Measurements from ENCODE around the gene PTPRS. TPM values are rescaled to one million over a fixed set of nuclear protein-coding genes. Genes with fewer than 3 reads are reported as not detected.

The PTPRS gene
- total and polyA plus RNA-seq, 2 of the 8 experiments (the other 6 are each of a cell fraction or from before 2014, with no cell fraction given): 96.8 to 223 TPM

GRCh38 chr19:5304486-5304885, 36.1 kb downstream of the PTPRS start:
- WGBS, 2 experiments (ENCODE audit: extremely low coverage in 1 of 2, insufficient coverage in 1 of 2, insufficient read length in 1 of 2, insufficient replicate concordance in 2 of 2, low coverage in 1 of 2, low lambda C conversion rate in 2 of 2, missing lambda C conversion rate in 1 of 2): 94% methylated on average over 6 of the region's 6 CpGs; no CpG with 5 or more reads in 1 of the 2 experiments
- no peak overlapping the region for H3K4me3 ChIP-seq (ENCODE audit: extremely low read depth in 1 of 4, insufficient read depth in 2 of 4, low read depth in 3 of 4, low read length in 4 of 4)
- H3K9me3 ChIP-seq (ENCODE audit: insufficient read depth in 2 of 2, low read depth in 1 of 2, low read length in 1 of 2): no peaks in the 10 kb centered on the region
- no peak overlapping the region for H3K4ac ChIP-seq (replicated peaks; ENCODE audit: insufficient read length, low read depth, low read length)
- no peak overlapping the region for H2BK5ac ChIP-seq (ENCODE audit: low read depth, low read length)
- no peak overlapping the region for H4K5ac ChIP-seq (ENCODE audit: insufficient read length, low read depth, low read length)
- H4K91ac ChIP-seq (replicated peaks; ENCODE audit: insufficient read length, low read length): no peak overlapping the region
- H2BK120ac ChIP-seq (replicated peaks; ENCODE audit: low read depth, low read length): no peak overlapping the region
- no peak overlapping the region for H3K14ac ChIP-seq (ENCODE audit: insufficient read length)
- no peak overlapping the region for H2AK5ac ChIP-seq (ENCODE audit: low read depth, low read length)
- no peak overlapping the region for H3K27ac ChIP-seq (ENCODE audit: low read depth, low read length)
- no peak overlapping the region for H2BK15ac ChIP-seq (ENCODE audit: low read length)
- H2BK20ac ChIP-seq (ENCODE audit: low read length): no peak overlapping the region
- DNase-seq (ENCODE audit: low read depth in 1 of 2, low spot score in 2 of 2) (no peak), FAIRE-seq (no peak)
- H4K20me1 ChIP-seq (replicated peaks in 1 of 2; ENCODE audit: control insufficient read depth in 1 of 2, insufficient read depth in 2 of 2, low read length in 2 of 2): peaks cover 8 to 23% of the 10 kb centered on the region in 2 experiments
- H3K4me1 ChIP-seq (replicated peaks in 1 of 4; ENCODE audit: control insufficient read depth in 3 of 4, insufficient read depth in 4 of 4, low read length in 3 of 4): peaks cover 2 to 5% (median 3%) of the 10 kb centered on the region in 4 experiments; a peak in 4 of 7 replicates
- ChIA-PET CTCF (ENCODE audit: partially characterized antibody) (interaction anchor here (0.7 to 2.0 kb wide), 2 partner anchors 24 to 36 kb away, joined by 3 to 6 read pairs; no protein-coding TSS in a partner anchor), POLR2A (ENCODE audit: partially characterized antibody) (interaction anchor here (1.1 to 1.6 kb wide), 3 partner anchors 12 to 48 kb away, joined by 3 to 5 read pairs (median 3); no protein-coding TSS in a partner anchor)
- no peaks in the 10 kb centered on the region for H3K27me3 ChIP-seq (replicated peaks in 1 of 4; ENCODE audit: control insufficient read depth in 3 of 4, extremely low read depth in 1 of 4, insufficient read depth in 3 of 4, low read length in 3 of 4)
- H3K9ac ChIP-seq (replicated peaks in 1 of 4; ENCODE audit: extremely low read depth in 1 of 4, low read depth in 3 of 4, low read length in 3 of 4): no peak overlapping the region
- peaks cover 28% of the 10 kb centered on the region for H3K79me1 ChIP-seq (ENCODE audit: low read depth, low read length)
- no peak overlapping the region for H3K18ac ChIP-seq (ENCODE audit: extremely low read depth, low read length)
- H2BK12ac ChIP-seq (ENCODE audit: low read depth, low read length): no peak overlapping the region
- no peaks in the 10 kb centered on the region for H3K36me3 ChIP-seq (ENCODE audit: control insufficient read depth in 2 of 4, insufficient read depth in 4 of 4, low read length in 3 of 4)
- no peak overlapping the region for H2AFZ ChIP-seq (ENCODE audit: low read length)
- H3K4me2 ChIP-seq (ENCODE audit: insufficient read depth in 1 of 2, low read depth in 2 of 2, low read length in 2 of 2): no peak overlapping the region
- no peak overlapping the region for H3K23ac ChIP-seq (ENCODE audit: insufficient read length)
- TF ChIP-seq MAX (IDR thresholded peaks at IDR 0.05) (no peak), BACH1 (IDR thresholded peaks at IDR 0.05; ENCODE audit: low read length) (no peak), TAF1 (IDR thresholded peaks at IDR 0.05; ENCODE audit: low read depth, low read length) (no peak), TBP (IDR thresholded peaks at IDR 0.05; ENCODE audit: low read depth, low read length) (no peak), GTF2F1 (IDR thresholded peaks at IDR 0.05; ENCODE audit: borderline replicate concordance, low read depth, low read length) (no peak), SP1 (IDR thresholded peaks at IDR 0.05; ENCODE audit: low read depth, low read length) (no peak), SIRT6 (IDR thresholded peaks at IDR 0.05; ENCODE audit: low read length) (no peak), RFX5 (IDR thresholded peaks at IDR 0.05; ENCODE audit: borderline replicate concordance, low read depth, low read length) (no peak), YY1 (IDR thresholded peaks at IDR 0.05; ENCODE audit: low read depth, low read length) (no peak), CREB1 (IDR thresholded peaks at IDR 0.05) (no peak), POLR2A (IDR thresholded peaks at IDR 0.05; ENCODE audit: control extremely low read depth in 1 of 2, low read depth in 2 of 2, low read length in 2 of 2) (no peak), KDM5A (IDR thresholded peaks at IDR 0.05; ENCODE audit: low read length) (no peak), RBBP5 (IDR thresholded peaks at IDR 0.05; ENCODE audit: borderline replicate concordance, low read depth, low read length) (no peak)
- no peak overlapping the region for H3K56ac ChIP-seq (replicated peaks; ENCODE audit: insufficient read length, low read depth, low read length)
- no peaks in the 10 kb centered on the region for H3K23me2 ChIP-seq (ENCODE audit: low read depth, low read length)
- no peak overlapping the region for H4K8ac ChIP-seq (ENCODE audit: extremely low read depth, insufficient read depth, low read length)
- peaks cover 0 to 44% of the 10 kb centered on the region in 2 experiments; a peak in 2 of 4 replicates for H3K79me2 ChIP-seq (ENCODE audit: control insufficient read depth in 1 of 2, insufficient read depth in 2 of 2, low read length in 2 of 2)

Data from H1 (cell line).